Camera-type eye (tissue), 1 donor: ENCODE data around the gene ITIH6. TPM values are rescaled to one million over a fixed set of nuclear protein-coding genes. Genes with fewer than 3 reads are reported as not detected.

ENCODE experiments used
- total RNA-seq: library from RNA; depleted of rRNA; stranded (reverse); fragments of >200 nt; gene quantifications from one replicate; pipeline ENCODE4 v1.2.3, GENCODE V29; 2014

The ITIH6 gene
- total RNA-seq: 0.11 TPM

GRCh38 chrX:54798137-54798536 lies at the start of gene ITIH6:
ITIH6 (minus strand) TSS chrX:54798255; CDS start chrX:54798210, 45 bp downstream.

GRCh38 chrX:54807524-54808108 lies 9.6 kb upstream of the ITIH6 start, which contains the start of gene MAGED2:
MAGED2 (plus strand) TSS chrX:54807745; CDS start chrX:54809332, 1,587 bp downstream.

Other genes starting within 250 kb of the ITIH6 start
- gene MAGED2, start 9.5 kb upstream of the ITIH6 start, total RNA-seq: 373 TPM
- gene TRO, start 122.6 kb upstream of the ITIH6 start, total RNA-seq: 79.3 TPM
- not detected for gene PFKFB1, start 195.9 kb upstream of the ITIH6 start, total RNA-seq
- gene APEX2, start 202.1 kb upstream of the ITIH6 start, total RNA-seq: 6.1 TPM
- 43.5 TPM for gene ALAS2, start 232.7 kb upstream of the ITIH6 start, total RNA-seq